ENCODE data around the gene FGFR3.
A peak's percentile ranks its signal among the peaks of the same experiment; 100 is the strongest.

FGFR3 gene

DNA sequence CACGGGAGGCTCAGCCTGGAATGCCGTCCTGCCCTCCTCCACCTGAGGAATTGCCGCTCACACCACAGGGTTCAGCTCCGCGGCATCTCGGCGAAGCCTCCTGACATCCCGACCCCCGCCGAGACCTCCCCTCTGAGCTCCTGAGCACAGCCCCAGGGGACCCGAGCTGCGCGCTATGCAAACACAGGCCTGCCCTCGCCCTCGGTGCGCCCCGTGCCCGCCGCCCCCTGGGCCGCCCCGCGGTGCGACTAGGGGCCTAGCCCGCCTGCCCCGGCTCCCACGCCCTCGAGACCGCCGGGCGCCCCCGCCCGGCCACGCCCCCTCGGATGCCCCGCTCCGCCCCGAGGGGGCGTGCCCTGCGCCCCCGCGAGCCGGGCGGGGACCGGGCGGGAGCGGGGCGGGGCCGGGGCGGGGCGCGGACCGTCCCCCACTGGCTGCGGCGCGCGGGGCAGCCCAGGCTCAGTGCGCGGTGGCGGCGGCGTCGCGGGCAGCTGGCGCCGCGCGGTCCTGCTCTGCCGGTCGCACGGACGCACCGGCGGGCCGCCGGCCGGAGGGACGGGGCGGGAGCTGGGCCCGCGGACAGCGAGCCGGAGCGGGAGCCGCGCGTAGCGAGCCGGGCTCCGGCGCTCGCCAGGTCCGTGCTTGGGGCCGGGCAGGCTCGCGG, at the start of gene FGFR3:
TSS of gene FGFR3 (plus strand) at position 462 of the 664 bp plus-strand sequence. CDS start 642 bp downstream, outside the sequence.
- no peak for DNase-seq (ENCODE audit: low read depth in 2 of 2)

GRCh38 chr4:1743551-1743950, 49.5 kb upstream of the FGFR3 start:
- no peak for DNase-seq (ENCODE audit: low read depth in 2 of 2)

DNA sequence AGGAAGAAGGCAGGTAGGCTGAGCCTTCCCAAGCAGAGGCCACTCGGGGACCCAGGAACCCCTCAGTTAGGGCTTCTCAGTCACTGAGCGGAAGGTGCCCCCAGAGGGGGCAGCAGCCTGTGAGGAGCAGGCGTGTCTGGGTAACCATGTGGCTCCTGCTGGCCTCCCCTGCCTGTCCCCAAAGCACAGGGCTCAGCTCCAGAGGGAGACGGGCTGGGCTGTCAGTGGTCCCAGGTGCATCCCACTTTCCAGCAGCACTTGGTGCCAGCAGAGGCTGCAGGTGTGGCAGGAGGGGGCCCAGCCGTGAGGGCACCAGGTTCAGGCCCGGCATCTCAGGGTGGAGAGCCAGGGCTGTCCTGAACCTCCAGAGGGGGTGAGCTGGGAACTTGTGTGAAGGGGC, 49.1 kb upstream of the FGFR3 start:
- no peak for DNase-seq (ENCODE audit: low read depth in 2 of 2)

GRCh38 chr4:1744552-1744951, 48.5 kb upstream of the FGFR3 start:
- DNase-seq (ENCODE audit: low read depth in 2 of 2), result no peak

GRCh38 chr4:1745165-1745564, 47.9 kb upstream of the FGFR3 start:
- no peak for DNase-seq (ENCODE audit: low read depth in 2 of 2)

DNA sequence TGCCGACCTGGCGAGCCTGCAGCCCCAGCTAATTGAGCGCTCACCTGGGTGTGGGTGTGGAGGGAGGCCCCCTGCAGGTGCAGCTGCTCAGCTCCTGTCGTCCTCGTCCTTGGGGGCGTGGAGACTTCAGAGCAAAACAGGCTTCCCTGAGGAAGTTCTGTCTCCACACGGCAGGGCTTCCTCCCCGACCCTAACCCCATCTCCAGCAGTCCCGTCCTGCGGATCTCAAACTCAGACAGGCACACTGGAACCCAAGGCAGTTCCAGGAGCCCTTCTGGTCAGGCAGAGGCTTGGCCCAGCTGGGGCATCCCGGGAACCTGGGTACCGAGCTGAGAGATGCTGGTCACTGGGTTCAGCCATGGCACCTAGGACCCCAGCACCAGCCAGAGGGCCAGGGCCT, 47.4 kb upstream of the FGFR3 start:
- DNase-seq (ENCODE audit: low read depth in 2 of 2), result no peak

GRCh38 chr4:1746265-1746691, 46.8 kb upstream of the FGFR3 start:
- peak; percentile 44 to 57 for DNase-seq (ENCODE audit: low read depth in 2 of 2)

DNA sequence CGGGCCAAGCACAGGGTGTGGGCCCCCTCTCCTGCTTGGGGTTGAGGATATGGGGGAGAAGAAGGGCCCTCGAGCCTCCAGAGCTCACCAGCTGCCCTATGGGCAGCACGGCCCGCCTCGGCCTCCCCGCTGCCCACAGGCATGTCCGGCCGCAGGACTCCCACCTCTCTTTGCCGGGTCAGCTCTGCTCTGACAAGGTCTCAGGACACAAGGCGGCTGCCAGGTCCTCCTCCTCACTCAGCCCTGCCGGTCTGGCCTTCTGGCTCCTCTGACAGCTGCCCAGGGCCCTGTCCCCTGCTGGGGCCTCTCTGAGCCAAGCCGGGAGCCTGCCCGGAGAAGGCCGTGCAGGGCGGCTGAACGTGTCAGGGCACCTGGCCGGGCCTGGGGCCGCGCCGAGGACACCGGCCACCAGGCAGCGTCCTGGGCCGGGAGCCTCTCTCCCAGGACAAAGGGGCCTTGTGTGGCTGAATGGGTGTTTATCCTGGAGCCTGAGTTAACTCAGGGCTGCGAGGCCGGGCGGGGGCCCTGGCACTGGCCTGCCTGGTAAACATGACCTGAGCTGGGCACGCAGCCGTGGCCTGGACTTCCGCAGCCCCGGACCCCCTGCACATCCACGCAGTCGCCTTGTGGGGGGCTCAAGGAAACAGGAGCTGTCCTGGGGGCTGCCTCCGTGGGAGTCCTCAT, 46.0 kb upstream of the FGFR3 start:
- DNase-seq (ENCODE audit: low read depth in 2 of 2), result no peak

GRCh38 chr4:1747603-1747967, 45.5 kb upstream of the FGFR3 start:
- no peak for DNase-seq (ENCODE audit: low read depth in 2 of 2)

DNA sequence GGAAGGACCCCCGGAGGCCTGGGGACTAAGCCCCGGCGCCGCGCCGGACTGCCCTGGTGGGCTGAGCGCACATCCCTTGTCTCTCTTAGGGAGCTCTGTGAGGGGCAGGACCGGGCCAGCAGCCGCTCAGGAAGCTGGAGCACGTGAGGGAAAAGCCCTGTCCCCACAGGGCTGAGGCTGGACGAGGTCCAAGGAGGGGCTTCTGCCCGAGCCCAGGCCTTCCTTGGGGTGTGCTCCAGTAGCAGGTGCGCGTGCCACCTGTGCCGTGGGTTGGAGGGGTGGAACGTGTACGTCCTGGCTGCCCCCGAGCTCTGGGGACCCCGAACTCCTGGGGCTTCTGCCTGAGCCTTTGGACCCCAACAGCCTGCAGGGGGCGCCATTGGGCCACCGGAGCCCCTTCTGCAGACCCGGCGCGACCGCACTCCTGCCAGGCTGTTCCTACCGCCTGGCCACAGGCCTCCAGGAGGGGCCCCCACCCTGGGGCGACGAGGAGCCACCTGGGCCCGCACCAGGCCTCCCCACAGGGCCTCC, 44.6 kb upstream of the FGFR3 start:
- peak; percentile 45 to 50 for DNase-seq (ENCODE audit: low read depth in 2 of 2)

DNA sequence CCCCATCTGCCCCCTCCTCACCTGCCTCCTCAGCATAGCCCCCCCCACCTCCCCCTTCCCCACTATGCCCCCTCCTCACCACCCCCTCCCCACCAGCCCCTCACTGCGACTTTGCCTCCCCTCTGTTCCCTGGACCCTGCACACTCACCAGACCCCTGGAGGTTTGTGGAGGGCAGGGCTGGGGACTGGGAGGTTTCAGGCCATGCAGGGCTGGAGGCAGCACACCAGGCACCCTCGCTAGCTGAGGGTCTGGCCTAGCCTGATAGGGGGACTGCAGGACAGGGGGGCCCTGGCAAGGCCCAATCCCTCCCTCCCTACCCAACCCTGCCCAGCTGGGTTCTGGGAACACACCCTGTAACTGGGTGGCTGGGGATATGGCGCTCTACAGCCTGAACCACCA, 43.7 kb upstream of the FGFR3 start:
- no peak for DNase-seq (ENCODE audit: low read depth in 2 of 2)

GRCh38 chr4:1749826-1750225, 43.3 kb upstream of the FGFR3 start:
- no peak for DNase-seq (ENCODE audit: low read depth in 2 of 2)

GRCh38 chr4:1750381-1751154, 42.5 kb upstream of the FGFR3 start:
- DNase-seq (ENCODE audit: low read depth in 2 of 2), result no peak

DNA sequence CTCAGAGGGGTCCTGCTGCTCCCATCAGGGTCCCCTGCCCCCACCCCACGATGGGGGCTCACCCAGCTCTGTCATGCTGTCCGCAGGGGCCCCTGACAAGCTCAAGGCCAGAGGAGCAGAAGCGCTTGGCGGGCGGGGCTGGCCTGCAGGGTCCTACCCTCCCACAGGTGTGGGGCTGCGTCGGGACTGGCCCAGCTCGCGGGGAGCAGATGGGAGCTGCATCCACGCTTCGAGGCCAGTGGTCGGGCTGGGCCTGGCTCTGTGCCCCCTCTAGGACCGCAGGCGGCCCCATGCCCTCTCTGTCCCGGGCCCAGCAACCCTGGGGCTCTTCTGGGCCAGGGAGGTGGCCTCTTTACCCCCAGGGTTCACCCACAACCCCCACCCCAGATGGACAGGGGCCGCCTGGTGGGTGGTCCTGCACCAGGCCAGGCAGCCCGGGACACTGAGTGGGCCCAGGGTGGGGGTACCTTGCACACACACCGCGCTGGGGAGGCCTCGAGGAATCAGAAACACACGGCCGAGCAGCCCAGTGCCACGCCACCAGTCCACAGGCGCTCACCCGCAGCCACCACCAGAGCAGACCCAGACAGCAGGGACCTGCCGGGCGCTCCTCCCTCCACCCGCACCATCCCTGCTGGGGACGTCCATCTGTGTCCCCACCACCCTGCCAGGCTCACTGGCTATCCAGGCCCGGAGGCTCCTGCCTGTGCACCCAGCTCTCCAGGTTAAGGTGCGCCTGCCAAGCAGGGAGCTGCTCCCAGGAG, 41.8 kb upstream of the FGFR3 start:
- DNase-seq (ENCODE audit: low read depth in 2 of 2), result no peak

DNA sequence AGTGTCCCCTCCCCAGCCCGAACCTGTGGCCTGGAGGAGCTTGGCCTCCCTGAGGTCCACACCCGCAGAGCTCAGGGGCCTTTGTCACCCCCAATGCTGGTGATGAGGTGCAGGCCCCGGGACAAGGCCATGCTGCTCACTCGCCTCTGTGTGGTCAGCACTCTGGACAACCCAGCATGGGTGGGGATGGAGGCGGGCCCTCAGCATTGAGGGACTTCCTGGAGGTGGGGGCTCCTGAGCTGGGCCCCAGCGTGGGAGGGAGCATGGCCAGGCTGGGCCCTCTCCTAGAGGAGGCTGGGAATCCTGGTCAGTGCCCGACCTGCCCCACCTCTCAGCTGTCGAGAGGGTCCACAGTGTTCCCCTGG, 41.2 kb upstream of the FGFR3 start:
- no peak for DNase-seq (ENCODE audit: low read depth in 2 of 2)

DNA sequence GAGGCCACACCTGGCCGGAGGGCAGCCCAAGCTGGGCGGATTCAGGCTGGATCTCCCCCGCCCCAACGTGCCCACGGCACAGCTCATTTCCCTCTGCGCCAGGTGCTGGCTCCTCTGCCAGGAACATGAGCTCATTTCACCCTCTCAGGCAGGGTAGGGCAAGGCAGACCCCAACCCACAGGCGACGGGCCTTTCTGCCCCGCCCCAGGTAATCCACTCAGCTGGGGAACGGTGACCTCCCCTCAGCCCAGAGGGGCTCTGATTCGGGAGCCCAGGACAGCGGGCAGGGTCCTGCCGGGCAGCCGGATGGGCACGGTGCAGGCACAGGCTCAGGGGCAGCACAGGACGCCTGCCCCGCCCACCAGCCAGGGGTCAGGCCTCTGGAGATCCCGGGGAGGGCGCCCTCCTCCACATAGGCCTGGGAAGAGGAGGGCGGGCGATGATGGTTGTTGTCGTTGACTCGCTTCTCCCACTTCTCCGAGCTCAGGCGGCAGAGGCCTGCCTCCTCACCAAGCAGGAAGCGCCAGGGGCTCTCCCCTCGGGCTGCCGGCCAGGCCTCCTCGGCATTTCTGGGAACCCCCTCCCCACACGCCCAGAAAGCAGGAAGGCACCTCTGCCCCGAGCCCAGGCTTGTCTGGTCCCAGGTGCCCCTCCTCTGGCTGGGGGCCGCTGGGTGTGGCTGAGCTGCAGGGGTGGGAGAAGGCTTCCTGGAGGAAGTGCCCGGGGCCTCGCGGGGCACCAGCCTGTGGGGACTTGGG, 40.6 kb upstream of the FGFR3 start:
- DNase-seq (ENCODE audit: low read depth in 2 of 2), result no peak

DNA sequence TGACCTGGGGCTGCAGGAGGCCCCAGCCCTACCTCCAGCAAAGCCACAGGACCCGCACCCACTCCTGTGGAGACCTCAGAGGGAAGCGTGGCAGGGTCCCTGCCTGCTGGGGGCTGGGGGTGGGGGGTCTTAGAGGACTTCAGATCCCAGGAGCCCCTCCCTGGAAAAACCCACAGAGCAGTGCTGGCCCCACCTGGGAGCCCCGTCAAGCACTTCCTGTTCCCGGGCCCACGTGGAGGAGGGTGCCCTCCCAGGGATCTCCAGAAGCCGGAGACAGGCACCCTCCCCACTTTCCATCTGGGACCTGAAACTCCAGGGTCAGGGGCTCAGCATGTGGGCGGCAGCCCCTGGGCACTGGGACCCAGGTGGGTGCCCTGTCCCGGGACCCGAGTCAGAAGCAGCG, 39.8 kb upstream of the FGFR3 start:
- DNase-seq (ENCODE audit: low read depth in 2 of 2), result no peak

- no peak for DNase-seq (ENCODE audit: low read depth in 2 of 2)
Measured at GRCh38 chr4:1753697-1754311, 39.3 kb upstream of the FGFR3 start.

DNA sequence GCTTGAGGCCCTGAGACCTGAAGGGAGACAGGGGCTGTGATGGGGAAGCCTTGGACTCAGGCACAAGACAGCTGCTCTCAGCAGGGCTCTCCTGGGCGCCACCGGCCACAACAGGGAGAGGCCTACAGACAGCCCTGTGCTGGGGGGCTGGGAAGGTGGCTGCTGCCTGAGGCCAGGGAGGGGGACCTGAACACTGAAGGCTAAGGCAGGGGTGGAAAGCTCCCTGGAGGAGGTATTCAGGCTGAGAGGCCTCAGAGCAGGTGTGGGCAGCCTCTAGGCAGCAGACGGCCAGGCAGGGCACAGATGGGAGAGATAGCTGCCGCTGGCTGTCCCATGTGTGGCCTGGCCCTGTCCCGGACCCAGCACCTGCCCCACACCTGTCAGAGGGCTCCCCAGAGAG, 38.8 kb upstream of the FGFR3 start:
- DNase-seq (ENCODE audit: low read depth in 2 of 2), result no peak

DNA sequence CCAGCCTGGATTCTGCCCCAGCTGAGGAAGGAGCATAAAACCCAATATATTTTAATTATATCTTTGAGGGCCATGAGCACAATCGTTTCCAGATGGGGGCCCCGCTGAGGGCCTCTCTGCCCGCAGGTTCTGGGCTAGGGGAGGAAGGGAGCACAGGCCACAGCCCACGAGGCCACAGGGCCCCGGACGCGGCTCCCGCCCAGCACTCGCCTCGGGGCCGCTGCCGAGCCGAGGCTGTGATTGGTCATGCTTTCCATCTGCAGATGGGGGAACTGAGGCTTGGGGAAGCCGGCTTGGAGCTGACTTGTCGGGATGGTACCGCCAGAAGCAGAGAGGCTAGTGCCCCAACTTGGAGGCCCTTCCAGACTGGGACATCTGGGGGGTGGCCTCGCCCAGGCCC, 37.8 kb upstream of the FGFR3 start:
- DNase-seq (ENCODE audit: low read depth in 2 of 2), result no peak

DNA sequence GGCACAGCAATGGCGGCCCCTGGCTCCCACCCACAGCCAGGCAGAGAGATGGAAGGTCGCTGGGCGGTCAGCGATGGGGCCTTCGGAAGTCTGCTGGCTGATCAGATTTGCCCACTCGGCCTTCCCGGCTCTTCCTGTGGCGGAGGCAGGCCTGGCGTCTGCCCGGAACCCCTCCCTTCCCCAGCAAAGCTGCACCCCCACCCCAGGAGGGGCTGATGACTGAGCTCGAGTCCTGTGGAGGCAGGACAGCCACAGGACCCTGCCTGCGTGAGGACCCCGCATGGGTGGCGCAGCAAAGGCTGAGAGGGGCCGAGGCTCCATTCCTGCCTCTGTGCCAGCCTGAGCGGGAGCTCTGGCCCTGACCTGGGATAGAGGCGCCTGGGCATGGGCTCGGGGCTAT, 37.0 kb upstream of the FGFR3 start:
- no peak for DNase-seq (ENCODE audit: low read depth in 2 of 2)
